Parathyroid adenoma (tissue), 2 donors: Measurements from ENCODE around the gene NEFH.
A peak's percentile ranks its signal among the peaks of the same experiment; 100 is the strongest.

Experiments
- H2AFZ ChIP-seq: fragments of 300-600 bp; sonication (generic); one replicate; pipeline ENCODE4 v1.7.0; 2017; ENCODE audit warnings: antibody characterized with exemption, mild to moderate bottlenecking
- H3K27ac ChIP-seq: fragments of 300-600 bp; sonication (generic); one replicate; pipeline ENCODE4 v1.7.0; 2017
- H3K27me3 ChIP-seq: fragments of 300-600 bp; sonication (generic); one replicate; pipeline ENCODE4 v1.7.0; 2017; ENCODE audit warnings: low read length; ENCODE audit not compliant: control insufficient read depth, insufficient read depth
- H3K36me3 ChIP-seq: fragments of 300-600 bp; sonication (generic); one replicate; pipeline ENCODE4 v1.7.0; 2017; ENCODE audit warnings: low read length; ENCODE audit not compliant: control insufficient read depth, insufficient read depth
- H3K4me1 ChIP-seq: fragments of 300-600 bp; sonication (generic); one replicate; pipeline ENCODE4 v1.7.0; 2017; ENCODE audit warnings: control low read depth
- H3K4me2 ChIP-seq: fragments of 300-600 bp; sonication (generic); one replicate; pipeline ENCODE4 v1.7.0; 2017; ENCODE audit warnings: low read length
- H3K4me3 ChIP-seq: fragments of 300-600 bp; sonication (generic); one replicate; pipeline ENCODE4 v1.7.0; 2017; ENCODE audit warnings: low read depth, low read length
- H3K79me2 ChIP-seq: fragments of 300-600 bp; sonication (generic); one replicate; pipeline ENCODE4 v1.7.0; 2017; ENCODE audit warnings: control low read depth
- H3K9ac ChIP-seq: fragments of 300-600 bp; sonication (generic); one replicate; pipeline ENCODE4 v1.7.0; 2017; ENCODE audit warnings: mild to moderate bottlenecking
- H3K9me3 ChIP-seq: fragments of 300-600 bp; sonication (generic); one replicate; pipeline ENCODE4 v1.7.0; 2017; ENCODE audit warnings: low read length; ENCODE audit not compliant: control insufficient read depth
- TF ChIP-seq, protein P1 (sequence below): fragments of 300-600 bp; sonication (generic); IDR thresholded peaks from one replicate; pipeline ENCODE4 v1.7.0; 2017; ENCODE audit warnings: antibody characterized with exemption, mild to moderate bottlenecking
- donor health status: primary hyperparathyroidism.

NEFH gene

DNA sequence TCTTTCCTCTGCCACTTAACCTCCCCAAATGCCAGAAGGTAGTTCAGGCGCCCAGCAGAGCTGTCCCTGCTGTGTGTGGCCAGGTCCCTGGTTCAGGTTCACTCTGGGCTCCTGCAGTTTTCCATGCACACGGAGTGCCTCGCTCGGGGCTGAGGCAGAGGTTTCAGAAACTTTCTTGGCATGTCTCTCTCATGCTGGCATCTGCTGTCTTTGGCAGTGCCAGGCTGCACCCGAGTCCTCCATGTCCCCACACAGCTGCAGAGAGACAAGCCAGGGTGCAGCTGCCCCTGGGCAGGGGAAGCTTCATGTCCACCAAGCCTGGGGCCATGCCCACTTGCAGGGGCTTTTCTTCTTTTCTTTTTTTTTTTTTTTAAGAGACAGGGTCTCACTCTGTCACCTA, 7.0 kb upstream of the NEFH start:
- Histone ChIP-seq H3K9ac (no peak overlapping the region), H3K27ac (no peak overlapping the region), H2AFZ (no peak overlapping the region), H3K4me2 (no peak overlapping the region), H3K79me2 (no peaks in the 10 kb centered on the region), H3K4me1 (no peaks in the 10 kb centered on the region), H3K9me3 (no peaks in the 10 kb centered on the region), H3K4me3 (no peak overlapping the region), H3K27me3 (no peaks in the 10 kb centered on the region), H3K36me3 (no peaks in the 10 kb centered on the region)
- TF ChIP-seq, protein P1, sequence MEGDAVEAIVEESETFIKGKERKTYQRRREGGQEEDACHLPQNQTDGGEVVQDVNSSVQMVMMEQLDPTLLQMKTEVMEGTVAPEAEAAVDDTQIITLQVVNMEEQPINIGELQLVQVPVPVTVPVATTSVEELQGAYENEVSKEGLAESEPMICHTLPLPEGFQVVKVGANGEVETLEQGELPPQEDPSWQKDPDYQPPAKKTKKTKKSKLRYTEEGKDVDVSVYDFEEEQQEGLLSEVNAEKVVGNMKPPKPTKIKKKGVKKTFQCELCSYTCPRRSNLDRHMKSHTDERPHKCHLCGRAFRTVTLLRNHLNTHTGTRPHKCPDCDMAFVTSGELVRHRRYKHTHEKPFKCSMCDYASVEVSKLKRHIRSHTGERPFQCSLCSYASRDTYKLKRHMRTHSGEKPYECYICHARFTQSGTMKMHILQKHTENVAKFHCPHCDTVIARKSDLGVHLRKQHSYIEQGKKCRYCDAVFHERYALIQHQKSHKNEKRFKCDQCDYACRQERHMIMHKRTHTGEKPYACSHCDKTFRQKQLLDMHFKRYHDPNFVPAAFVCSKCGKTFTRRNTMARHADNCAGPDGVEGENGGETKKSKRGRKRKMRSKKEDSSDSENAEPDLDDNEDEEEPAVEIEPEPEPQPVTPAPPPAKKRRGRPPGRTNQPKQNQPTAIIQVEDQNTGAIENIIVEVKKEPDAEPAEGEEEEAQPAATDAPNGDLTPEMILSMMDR, result no peak

DNA sequence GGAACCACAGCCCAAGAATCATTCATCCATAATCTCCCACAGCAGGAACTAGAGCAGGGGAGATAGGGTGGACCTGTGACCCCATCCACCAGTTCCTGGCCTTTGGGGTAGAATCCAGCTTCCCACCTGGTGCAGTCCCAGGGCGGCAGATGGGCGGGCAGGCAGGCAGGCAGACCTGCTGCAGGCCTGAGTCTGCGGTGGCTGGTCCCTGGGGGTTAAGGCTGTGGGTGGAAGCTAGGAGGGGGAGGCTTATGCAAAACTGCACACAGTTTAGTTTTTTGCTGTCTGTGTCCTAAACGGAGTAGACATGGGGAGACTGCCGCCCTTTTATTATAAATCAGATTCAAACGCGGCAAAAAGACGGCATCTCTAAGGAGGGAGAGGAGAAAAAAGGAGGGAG, 4.5 kb upstream of the NEFH start:
- H3K9ac ChIP-seq, result no peak overlapping the region
- no peak overlapping the region for H3K27ac ChIP-seq
- TF ChIP-seq, protein P1, result no peak
- H3K9me3 ChIP-seq, result no peaks in the 10 kb centered on the region
- H3K79me2 ChIP-seq, result no peaks in the 10 kb centered on the region
- H2AFZ ChIP-seq, result no peak overlapping the region
- no peak overlapping the region for H3K4me2 ChIP-seq
- peaks cover 9% of the 10 kb centered on the region for H3K27me3 ChIP-seq
- H3K4me3 ChIP-seq, result no peak overlapping the region
- H3K4me1 ChIP-seq, result no peaks in the 10 kb centered on the region
- H3K36me3 ChIP-seq, result no peaks in the 10 kb centered on the region

DNA sequence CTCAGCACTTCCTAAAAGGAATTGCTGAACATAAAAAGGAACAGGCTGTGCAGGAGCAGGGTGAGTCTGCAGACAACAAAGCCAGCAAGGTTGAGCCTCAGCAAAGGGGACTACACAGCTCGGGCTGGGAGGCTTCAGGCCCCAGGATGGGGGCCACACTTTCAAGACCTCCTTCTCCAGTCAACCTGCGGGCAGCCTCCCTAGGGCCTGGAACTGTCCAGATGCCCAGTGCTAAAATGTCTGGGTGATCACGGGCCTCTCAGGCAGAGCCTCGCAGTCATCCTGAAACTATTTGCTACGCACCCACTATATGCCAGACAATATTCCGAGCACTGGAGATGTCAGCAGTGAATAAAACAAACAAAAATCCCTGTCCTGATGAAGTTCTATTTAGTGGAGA, 3.9 kb upstream of the NEFH start:
- no peak overlapping the region for H3K9ac ChIP-seq
- no peaks in the 10 kb centered on the region for H3K4me1 ChIP-seq
- no peaks in the 10 kb centered on the region for H3K36me3 ChIP-seq
- H3K4me2 ChIP-seq, result no peak overlapping the region
- TF ChIP-seq, protein P1, result no peak
- H3K27me3 ChIP-seq, result peaks cover 14% of the 10 kb centered on the region
- H3K4me3 ChIP-seq, result no peak overlapping the region
- no peak overlapping the region for H3K27ac ChIP-seq
- H3K9me3 ChIP-seq, result no peaks in the 10 kb centered on the region
- no peak overlapping the region for H2AFZ ChIP-seq
- no peaks in the 10 kb centered on the region for H3K79me2 ChIP-seq

DNA sequence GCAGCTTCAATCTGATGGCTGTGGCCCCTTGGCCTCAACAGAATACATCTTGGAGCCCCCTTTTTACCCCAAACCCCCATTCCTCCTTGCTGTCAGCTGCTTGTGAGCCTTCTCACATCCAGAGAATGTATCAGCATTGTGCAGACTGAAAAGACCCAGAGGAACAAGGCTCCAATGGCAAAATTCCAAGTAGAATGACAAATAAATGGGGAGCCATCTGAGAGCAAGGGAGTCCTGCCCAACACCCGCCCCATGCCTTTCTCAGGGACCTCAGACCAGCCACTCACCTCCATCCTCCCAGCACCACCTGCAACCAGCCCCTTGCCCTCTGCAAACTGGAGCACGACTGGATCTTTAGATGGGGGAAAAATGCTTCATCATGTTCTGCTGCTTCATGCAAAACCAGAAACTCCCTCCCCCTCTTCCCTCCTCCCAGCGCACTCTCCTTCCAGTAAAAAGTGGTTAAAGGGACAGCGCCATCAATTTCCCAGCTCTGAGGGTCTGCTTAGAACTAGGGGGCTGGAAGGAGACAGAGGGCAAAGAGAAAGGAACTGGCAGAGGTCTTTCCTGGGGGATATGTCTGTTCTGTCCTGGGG, 2.2 kb upstream of the NEFH start:
- Histone ChIP-seq H3K36me3 (no peaks in the 10 kb centered on the region), H3K79me2 (no peaks in the 10 kb centered on the region), H2AFZ (peak overlapping the region; percentile 60), H3K9ac (no peak overlapping the region), H3K27ac (no peak overlapping the region), H3K4me2 (no peak overlapping the region), H3K4me3 (no peak overlapping the region), H3K27me3 (peaks cover 15% of the 10 kb centered on the region), H3K4me1 (no peaks in the 10 kb centered on the region), H3K9me3 (no peaks in the 10 kb centered on the region)
- TF ChIP-seq, protein P1, result no peak
